GM23338 (cell line): ENCODE results near the gene TMEM43.
"Not testable (repeated sequence)": the region's sequence is repeated elsewhere in the genome, so short reads cannot be mapped to it uniquely, and the experiment has no call there.

Source experiments
- CREB1 ChIP-seq: fragments of 250-450 bp; sonication (Bioruptor Pico); IDR thresholded peaks from 2 replicates; pipeline ENCODE4 v1.5.0; 2020; ENCODE audit warnings: low read depth, mild to moderate bottlenecking, moderate library complexity
- CTCF ChIP-seq, 2 experiments: fragments of 200-600 bp in 1 of 2; sonication (generic) in 1 of 2; conservative IDR thresholded peaks; 2 replicates each; pipeline versions ENCODE4 v1.5.1 to v1.6.1; 2016 to 2017; ENCODE audit warnings: antibody characterized with exemption in 2 of 2, low read depth in 2 of 2, mild to moderate bottlenecking in 2 of 2, moderate library complexity in 1 of 2
- EZH2 ChIP-seq: fragments of 200-600 bp; sonication (generic); IDR thresholded peaks from one replicate; pipeline ENCODE4 v1.8.0; 2017; ENCODE audit warnings: antibody characterized with exemption, mild to moderate bottlenecking, low read depth; ENCODE audit not compliant: unreplicated experiment
- EZH2phosphoT487 ChIP-seq: fragments of 200-600 bp; sonication (generic); IDR thresholded peaks from one replicate; pipeline ENCODE4 v1.8.1; 2018; ENCODE audit warnings: antibody characterized with exemption; ENCODE audit not compliant: unreplicated experiment
- JUNB ChIP-seq: IDR thresholded peaks from one replicate; pipeline ENCODE4 v1.6.1; 2016; ENCODE audit warnings: antibody characterized with exemption; ENCODE audit not compliant: unreplicated experiment
- NANOG ChIP-seq: IDR thresholded peaks from 2 replicates; pipeline ENCODE4 v1.6.1; 2016; ENCODE audit warnings: antibody characterized with exemption, borderline replicate concordance
- POLR2AphosphoS5 ChIP-seq: IDR thresholded peaks from 2 replicates; pipeline ENCODE4 v1.6.1; 2016; ENCODE audit warnings: antibody characterized with exemption, low read depth
- ZNF114 ChIP-seq: fragments of 250-450 bp; sonication (Bioruptor Pico); IDR thresholded peaks from 2 replicates; pipeline ENCODE4 v1.5.0; 2020; ENCODE audit warnings: mild to moderate bottlenecking, moderate library complexity
- TF ChIP-seq, protein P1 (sequence below): IDR thresholded peaks from one replicate; pipeline ENCODE4 v1.6.1; 2018; ENCODE audit warnings: antibody characterized with exemption; ENCODE audit not compliant: unreplicated experiment

DNA sequence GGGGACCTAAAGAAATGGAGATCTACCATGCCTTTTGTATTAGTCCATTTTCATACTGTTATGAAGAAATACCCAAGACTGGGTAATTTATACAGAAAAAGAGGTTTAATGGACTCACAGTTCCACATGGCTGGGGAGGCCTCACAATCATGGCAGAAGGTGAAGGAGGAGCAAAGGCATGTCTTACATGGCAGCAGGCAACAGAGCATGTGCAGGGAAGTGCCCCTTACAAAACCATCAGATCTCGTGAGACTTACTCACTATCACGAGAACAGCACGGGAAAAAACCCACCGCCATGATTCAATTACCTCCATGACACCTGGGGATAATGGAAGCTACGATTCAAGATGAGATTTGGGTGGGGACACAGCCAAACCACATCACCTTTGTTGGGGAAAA is 37.4 kb upstream of the TMEM43 start:
- TF ChIP-seq CTCF (conservative IDR thresholded peaks at IDR 0.05; ENCODE audit: low read depth in 2 of 2); EZH2phosphoT487; EZH2; POLR2AphosphoS5; JUNB; NANOG; CREB1 (CRISPR knock-in tag); ZNF114 (CRISPR knock-in tag): not testable (repeated sequence)
- TF ChIP-seq, protein P1, sequence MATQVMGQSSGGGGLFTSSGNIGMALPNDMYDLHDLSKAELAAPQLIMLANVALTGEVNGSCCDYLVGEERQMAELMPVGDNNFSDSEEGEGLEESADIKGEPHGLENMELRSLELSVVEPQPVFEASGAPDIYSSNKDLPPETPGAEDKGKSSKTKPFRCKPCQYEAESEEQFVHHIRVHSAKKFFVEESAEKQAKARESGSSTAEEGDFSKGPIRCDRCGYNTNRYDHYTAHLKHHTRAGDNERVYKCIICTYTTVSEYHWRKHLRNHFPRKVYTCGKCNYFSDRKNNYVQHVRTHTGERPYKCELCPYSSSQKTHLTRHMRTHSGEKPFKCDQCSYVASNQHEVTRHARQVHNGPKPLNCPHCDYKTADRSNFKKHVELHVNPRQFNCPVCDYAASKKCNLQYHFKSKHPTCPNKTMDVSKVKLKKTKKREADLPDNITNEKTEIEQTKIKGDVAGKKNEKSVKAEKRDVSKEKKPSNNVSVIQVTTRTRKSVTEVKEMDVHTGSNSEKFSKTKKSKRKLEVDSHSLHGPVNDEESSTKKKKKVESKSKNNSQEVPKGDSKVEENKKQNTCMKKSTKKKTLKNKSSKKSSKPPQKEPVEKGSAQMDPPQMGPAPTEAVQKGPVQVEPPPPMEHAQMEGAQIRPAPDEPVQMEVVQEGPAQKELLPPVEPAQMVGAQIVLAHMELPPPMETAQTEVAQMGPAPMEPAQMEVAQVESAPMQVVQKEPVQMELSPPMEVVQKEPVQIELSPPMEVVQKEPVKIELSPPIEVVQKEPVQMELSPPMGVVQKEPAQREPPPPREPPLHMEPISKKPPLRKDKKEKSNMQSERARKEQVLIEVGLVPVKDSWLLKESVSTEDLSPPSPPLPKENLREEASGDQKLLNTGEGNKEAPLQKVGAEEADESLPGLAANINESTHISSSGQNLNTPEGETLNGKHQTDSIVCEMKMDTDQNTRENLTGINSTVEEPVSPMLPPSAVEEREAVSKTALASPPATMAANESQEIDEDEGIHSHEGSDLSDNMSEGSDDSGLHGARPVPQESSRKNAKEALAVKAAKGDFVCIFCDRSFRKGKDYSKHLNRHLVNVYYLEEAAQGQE: not testable (repeated sequence)
